HL-60 (cell line): ENCODE measurements around the gene ACKR2.

Experiments
- DNase-seq, 2 experiments: peaks; one replicate each; pipeline ENCODE4 v3.0.0-alpha.2; 2010 to 2020; ENCODE audit warnings: low read depth in 1 of 2, low spot score in 1 of 2
- H3K27ac ChIP-seq: fragments of 250-450 bp; sonication (Bioruptor Pico); replicated peaks from 2 replicates; pipeline ENCODE4 v1.5.1; 2020; ENCODE audit warnings: mild to moderate bottlenecking, moderate library complexity
- H3K27me3 ChIP-seq: fragments of 250-450 bp; sonication (Bioruptor Pico); 2 replicates; pipeline ENCODE4 v1.5.1; 2021; ENCODE audit warnings: mild to moderate bottlenecking, moderate library complexity; ENCODE audit not compliant: insufficient read depth, poor library complexity, severe bottlenecking
- H3K4me3 ChIP-seq: replicated peaks from 2 replicates; pipeline ENCODE4 v1.5.1; 2011; ENCODE audit warnings: mild to moderate bottlenecking, control low read depth, low read length; ENCODE audit not compliant: insufficient read depth
- GABPA ChIP-seq: IDR thresholded peaks from 2 replicates; pipeline ENCODE4 v1.6.1; 2012; ENCODE audit warnings: low read depth
- POLR2AphosphoS5 ChIP-seq: IDR thresholded peaks from 2 replicates; pipeline ENCODE4 v1.6.1; 2012; ENCODE audit warnings: low read depth
- SPI1 ChIP-seq: IDR thresholded peaks from 2 replicates; pipeline ENCODE4 v1.6.1; 2012; ENCODE audit warnings: low read depth, mild to moderate bottlenecking, borderline replicate concordance
- TF ChIP-seq, protein P1 (sequence below): IDR thresholded peaks from 2 replicates; pipeline ENCODE4 v1.6.1; 2012; ENCODE audit warnings: low read depth; ENCODE audit not compliant: insufficient replicate concordance
- TF ChIP-seq, protein P2 (sequence below): IDR thresholded peaks from one replicate; pipeline ENCODE4 v1.5.1; 2011; ENCODE audit warnings: low read length, control low read depth, inconsistent platforms; ENCODE audit not compliant: insufficient read depth

ACKR2 gene

DNA sequence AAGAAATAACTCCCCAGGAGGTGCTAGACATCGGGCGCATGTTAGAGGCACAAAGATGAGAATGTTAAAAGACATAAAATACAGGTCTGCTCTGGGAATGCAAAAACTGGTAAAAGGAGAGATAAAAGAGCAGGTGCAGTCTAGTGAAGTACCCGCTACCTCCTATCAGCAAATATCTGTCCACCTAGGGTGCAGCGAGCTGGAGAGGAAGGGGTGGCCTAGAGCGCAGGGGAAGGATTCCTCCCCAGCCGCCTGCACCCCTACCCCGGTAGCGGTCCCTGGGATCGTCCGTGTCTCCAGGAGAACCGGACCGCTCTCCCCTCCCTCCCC, 96.5 kb downstream of the ACKR2 start:
- Histone ChIP-seq H3K4me3 (no peak overlapping the region), H3K27me3 (peaks cover 31% of the 10 kb centered on the region), H3K27ac (no peak overlapping the region)
- DNase-seq = no peak
- TF ChIP-seq SPI1 = no peak
- TF ChIP-seq, protein P1, sequence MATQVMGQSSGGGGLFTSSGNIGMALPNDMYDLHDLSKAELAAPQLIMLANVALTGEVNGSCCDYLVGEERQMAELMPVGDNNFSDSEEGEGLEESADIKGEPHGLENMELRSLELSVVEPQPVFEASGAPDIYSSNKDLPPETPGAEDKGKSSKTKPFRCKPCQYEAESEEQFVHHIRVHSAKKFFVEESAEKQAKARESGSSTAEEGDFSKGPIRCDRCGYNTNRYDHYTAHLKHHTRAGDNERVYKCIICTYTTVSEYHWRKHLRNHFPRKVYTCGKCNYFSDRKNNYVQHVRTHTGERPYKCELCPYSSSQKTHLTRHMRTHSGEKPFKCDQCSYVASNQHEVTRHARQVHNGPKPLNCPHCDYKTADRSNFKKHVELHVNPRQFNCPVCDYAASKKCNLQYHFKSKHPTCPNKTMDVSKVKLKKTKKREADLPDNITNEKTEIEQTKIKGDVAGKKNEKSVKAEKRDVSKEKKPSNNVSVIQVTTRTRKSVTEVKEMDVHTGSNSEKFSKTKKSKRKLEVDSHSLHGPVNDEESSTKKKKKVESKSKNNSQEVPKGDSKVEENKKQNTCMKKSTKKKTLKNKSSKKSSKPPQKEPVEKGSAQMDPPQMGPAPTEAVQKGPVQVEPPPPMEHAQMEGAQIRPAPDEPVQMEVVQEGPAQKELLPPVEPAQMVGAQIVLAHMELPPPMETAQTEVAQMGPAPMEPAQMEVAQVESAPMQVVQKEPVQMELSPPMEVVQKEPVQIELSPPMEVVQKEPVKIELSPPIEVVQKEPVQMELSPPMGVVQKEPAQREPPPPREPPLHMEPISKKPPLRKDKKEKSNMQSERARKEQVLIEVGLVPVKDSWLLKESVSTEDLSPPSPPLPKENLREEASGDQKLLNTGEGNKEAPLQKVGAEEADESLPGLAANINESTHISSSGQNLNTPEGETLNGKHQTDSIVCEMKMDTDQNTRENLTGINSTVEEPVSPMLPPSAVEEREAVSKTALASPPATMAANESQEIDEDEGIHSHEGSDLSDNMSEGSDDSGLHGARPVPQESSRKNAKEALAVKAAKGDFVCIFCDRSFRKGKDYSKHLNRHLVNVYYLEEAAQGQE = no peak
- no peak for TF ChIP-seq POLR2AphosphoS5
- no peak for TF ChIP-seq GABPA
- TF ChIP-seq, protein P2, sequence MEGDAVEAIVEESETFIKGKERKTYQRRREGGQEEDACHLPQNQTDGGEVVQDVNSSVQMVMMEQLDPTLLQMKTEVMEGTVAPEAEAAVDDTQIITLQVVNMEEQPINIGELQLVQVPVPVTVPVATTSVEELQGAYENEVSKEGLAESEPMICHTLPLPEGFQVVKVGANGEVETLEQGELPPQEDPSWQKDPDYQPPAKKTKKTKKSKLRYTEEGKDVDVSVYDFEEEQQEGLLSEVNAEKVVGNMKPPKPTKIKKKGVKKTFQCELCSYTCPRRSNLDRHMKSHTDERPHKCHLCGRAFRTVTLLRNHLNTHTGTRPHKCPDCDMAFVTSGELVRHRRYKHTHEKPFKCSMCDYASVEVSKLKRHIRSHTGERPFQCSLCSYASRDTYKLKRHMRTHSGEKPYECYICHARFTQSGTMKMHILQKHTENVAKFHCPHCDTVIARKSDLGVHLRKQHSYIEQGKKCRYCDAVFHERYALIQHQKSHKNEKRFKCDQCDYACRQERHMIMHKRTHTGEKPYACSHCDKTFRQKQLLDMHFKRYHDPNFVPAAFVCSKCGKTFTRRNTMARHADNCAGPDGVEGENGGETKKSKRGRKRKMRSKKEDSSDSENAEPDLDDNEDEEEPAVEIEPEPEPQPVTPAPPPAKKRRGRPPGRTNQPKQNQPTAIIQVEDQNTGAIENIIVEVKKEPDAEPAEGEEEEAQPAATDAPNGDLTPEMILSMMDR = no peak

DNA sequence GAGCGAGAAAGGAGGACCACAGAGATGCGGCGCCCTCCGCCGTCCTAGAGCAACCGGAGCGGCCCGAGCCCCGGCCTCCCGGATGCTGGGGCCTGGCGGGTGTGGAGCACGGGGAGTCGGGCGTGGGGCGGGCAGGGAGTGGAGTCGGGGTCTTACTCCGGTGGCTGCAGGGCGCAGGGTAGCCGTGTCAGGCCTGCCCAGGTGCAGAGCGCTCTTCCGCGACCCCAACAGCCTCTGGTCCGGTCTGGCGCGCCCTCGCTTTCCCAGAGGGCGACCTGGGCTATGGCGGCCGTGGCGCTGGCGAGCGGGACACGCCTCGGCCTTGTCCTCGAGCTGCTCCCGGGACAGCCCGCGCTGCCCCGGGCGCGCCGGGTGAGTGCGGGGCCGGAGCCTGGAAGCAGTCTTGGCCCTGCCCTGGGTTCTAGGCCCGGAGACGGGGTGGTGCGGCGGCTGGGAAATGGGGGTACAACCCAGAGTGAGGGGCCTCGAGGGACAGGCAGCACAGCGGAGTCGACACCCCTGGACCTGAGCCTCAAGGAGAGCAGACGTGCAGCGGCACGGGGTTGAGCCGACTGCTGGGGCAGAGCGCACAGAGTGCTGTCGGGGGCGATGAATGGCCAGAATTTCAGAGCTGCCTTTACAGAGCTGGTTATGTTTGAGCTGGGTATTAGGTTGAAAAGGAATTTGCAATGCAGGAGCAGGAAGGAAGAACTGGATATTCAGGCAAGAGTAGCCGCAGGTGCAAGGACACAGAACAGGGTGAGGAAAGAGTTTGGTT, 97.0 kb downstream of the ACKR2 start, which contains the start of gene ZNF662:
TSS of gene ZNF662 (plus strand) at position 73 of the 778 bp plus-strand sequence. CDS start 1,973 bp downstream, outside the sequence.
- no peak within 1 kb of the TSS for H3K4me3 ChIP-seq
- TF ChIP-seq GABPA (no peak), POLR2AphosphoS5 (no peak), SPI1 (no peak)
- TF ChIP-seq, protein P2 = no peak
- TF ChIP-seq, protein P1 = no peak
- no peak for DNase-seq
- peaks cover 31% of the 10 kb centered on the region for H3K27me3 ChIP-seq
- no peak within 1 kb of the TSS for H3K27ac ChIP-seq

DNA sequence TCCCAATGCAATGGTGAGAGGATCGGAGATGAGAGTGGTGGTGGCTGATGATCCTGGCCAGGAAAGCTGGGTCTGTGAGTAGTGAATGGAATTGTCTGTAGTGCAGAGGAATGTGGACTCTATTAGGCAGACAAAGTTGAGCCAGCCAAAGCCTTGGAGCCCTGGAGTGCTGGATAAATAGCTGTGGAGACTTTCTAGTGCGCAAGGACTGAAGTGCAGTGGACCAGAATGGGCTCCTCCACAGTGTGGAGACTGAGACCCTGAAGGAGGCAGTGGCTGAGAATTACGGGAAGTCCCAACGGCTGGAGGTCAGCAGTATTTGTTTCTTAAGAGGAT, 97.6 kb downstream of the ACKR2 start:
- no peak for DNase-seq
- H3K27me3 ChIP-seq = peaks cover 31% of the 10 kb centered on the region

DNA sequence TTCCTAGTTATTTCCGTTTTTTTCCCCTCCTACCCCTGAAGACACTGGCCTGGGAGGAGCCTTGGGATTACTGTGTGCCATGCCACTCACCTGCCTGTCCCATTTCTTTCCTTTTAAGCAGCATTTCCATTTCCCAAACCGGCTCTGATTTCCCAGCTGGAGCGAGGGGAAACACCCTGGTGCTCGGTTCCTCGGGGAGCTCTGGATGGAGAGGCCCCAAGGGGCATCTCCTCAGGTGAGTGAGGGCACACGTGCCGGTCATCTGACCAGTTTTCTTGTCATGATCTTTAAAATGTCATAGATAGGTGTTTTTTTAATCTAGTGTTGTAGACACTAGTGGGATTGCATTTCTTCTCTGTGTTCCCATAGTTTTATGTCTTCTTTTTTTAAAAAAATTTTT, 99.4 kb downstream of the ACKR2 start:
- no peak for DNase-seq
- peaks cover 31% of the 10 kb centered on the region for H3K27me3 ChIP-seq
- H3K4me3 ChIP-seq = no peak overlapping the region
- no peak for TF ChIP-seq POLR2AphosphoS5
- no peak for TF ChIP-seq SPI1
- no peak for TF ChIP-seq GABPA
- TF ChIP-seq, protein P1 = no peak
- TF ChIP-seq, protein P2 = no peak
- H3K27ac ChIP-seq = no peak overlapping the region

More for the DNA sequence above, 97.6 kb downstream of the ACKR2 start:
- TF ChIP-seq SPI1 = no peak
- no peak overlapping the region for H3K4me3 ChIP-seq
- no peak overlapping the region for H3K27ac ChIP-seq
